H1 (cell line): ENCODE results near the gene AGPAT2. TPM values are rescaled to one million over a fixed set of nuclear protein-coding genes. Genes with fewer than 3 reads are reported as not detected.
A peak's percentile ranks its signal among the peaks of the same experiment; 100 is the strongest.

ENCODE experiments used
- CTCF ChIA-PET: fragments of 300-600 bp; sonication (Branson Sonifier 250); formaldehyde crosslinking; loops from one replicate; lab custom pipeline; 2021; ENCODE audit not compliant: partially characterized antibody; lab: Charles Lee
- POLR2A ChIA-PET: fragments of 300-600 bp; sonication (Branson Sonifier 250); formaldehyde crosslinking; loops from one replicate; lab custom pipeline; 2021; ENCODE audit warnings: inconsistent platforms; ENCODE audit not compliant: partially characterized antibody; lab: Charles Lee
- DNase-seq, 2 experiments: peaks; one replicate each; pipeline versions ENCODE4 v3.0.0 to v3.0.0-alpha.2; 2010 to 2022; ENCODE audit warnings: low spot score in 2 of 2, low read depth in 1 of 2, mixed read lengths in 1 of 2
- FAIRE-seq: peaks from 2 replicates; lab custom pipeline; 2011; peaks lifted over from hg19 to GRCh38; lab: Jason Lieb, UNC
- H2AFZ ChIP-seq: 2 replicates; pipeline ENCODE4 v1.8.1; 2012; ENCODE audit warnings: low read length, inconsistent platforms
- H2AK5ac ChIP-seq: 2 replicates; pipeline ENCODE4 v1.6.1; 2013; ENCODE audit warnings: low read depth, low read length
- H2BK120ac ChIP-seq: replicated peaks from 2 replicates; pipeline ENCODE3; 2013; ENCODE audit warnings: low read depth, low read length, inconsistent platforms
- H2BK12ac ChIP-seq: 2 replicates; pipeline ENCODE4 v1.6.1; 2013; ENCODE audit warnings: low read depth, low read length
- H2BK15ac ChIP-seq: 2 replicates; pipeline ENCODE4 v1.6.1; 2013; ENCODE audit warnings: low read length
- H2BK20ac ChIP-seq: 2 replicates; pipeline ENCODE4 v1.6.1; 2013; ENCODE audit warnings: low read length
- H2BK5ac ChIP-seq: 2 replicates; pipeline ENCODE4 v1.6.1; 2013; ENCODE audit warnings: low read depth, low read length
- H3K14ac ChIP-seq: 2 replicates; pipeline ENCODE4 v1.6.1; 2013; ENCODE audit warnings: inconsistent platforms; ENCODE audit not compliant: insufficient read length
- H3K18ac ChIP-seq: 2 replicates; pipeline ENCODE4 v1.6.1; 2013; ENCODE audit warnings: low read length; ENCODE audit errors: extremely low read depth
- H3K23ac ChIP-seq: 2 replicates; pipeline ENCODE4 v1.6.1; 2013; ENCODE audit warnings: inconsistent platforms; ENCODE audit not compliant: insufficient read length
- H3K23me2 ChIP-seq: 2 replicates; pipeline ENCODE4 v1.6.1; 2013; ENCODE audit warnings: low read depth, low read length
- H3K27ac ChIP-seq: 2 replicates; pipeline ENCODE4 v1.6.1; 2011; ENCODE audit warnings: low read depth, low read length, inconsistent platforms
- H3K27me3 ChIP-seq, 4 experiments: replicated peaks in 1 of 4; 1 replicate in 1 of 4; 2 replicates in 3 of 4; pipeline versions ENCODE4 v1.6.1 to v1.8.1; 2011 to 2013; ENCODE audit warnings: low read length in 3 of 4, mild to moderate bottlenecking in 3 of 4, inconsistent platforms in 2 of 4, mixed read lengths in 2 of 4, moderate library complexity in 1 of 4; ENCODE audit not compliant: control insufficient read depth in 3 of 4, insufficient read depth in 3 of 4; ENCODE audit errors: extremely low read depth in 1 of 4
- H3K36me3 ChIP-seq, 4 experiments: 2 replicates each; pipeline versions ENCODE4 v1.6.1 to v1.8.1; 2011 to 2013; ENCODE audit warnings: mild to moderate bottlenecking in 4 of 4, low read length in 3 of 4, moderate library complexity in 2 of 4, control low read depth in 1 of 4, inconsistent platforms in 1 of 4; ENCODE audit not compliant: insufficient read depth in 4 of 4, control insufficient read depth in 2 of 4
- H3K4ac ChIP-seq: replicated peaks from 2 replicates; pipeline ENCODE3; 2013; ENCODE audit warnings: low read length, low read depth, mixed read lengths, inconsistent platforms; ENCODE audit not compliant: insufficient read length
- H3K4me1 ChIP-seq, 4 experiments: replicated peaks in 1 of 4; 1 replicate in 1 of 4; 2 replicates in 3 of 4; pipeline versions ENCODE4 v1.6.1 to v1.8.1; 2011 to 2013; ENCODE audit warnings: low read length in 3 of 4, inconsistent platforms in 2 of 4, mixed read lengths in 1 of 4; ENCODE audit not compliant: insufficient read depth in 4 of 4, control insufficient read depth in 3 of 4
- H3K4me2 ChIP-seq, 2 experiments: 2 replicates each; pipeline versions ENCODE4 v1.6.1 to v1.8.1; 2011 to 2013; ENCODE audit warnings: low read depth in 2 of 2, low read length in 2 of 2, control low read depth in 1 of 2, inconsistent platforms in 1 of 2, mild to moderate bottlenecking in 1 of 2; ENCODE audit not compliant: insufficient read depth in 1 of 2
- H3K4me3 ChIP-seq, 4 experiments: fragments of 200-600, 300-600 bp in 1 of 4; sonication (generic), shearing (Covaris generic), sonication (Bioruptor Twin) in 1 of 4; 2 replicates each; pipeline versions ENCODE4 v1.5.1 to v1.8.1; 2011 to 2016; ENCODE audit warnings: low read length in 4 of 4, low read depth in 3 of 4, control low read depth in 2 of 4, inconsistent platforms in 2 of 4, mild to moderate bottlenecking in 2 of 4, mixed read lengths in 1 of 4, moderate library complexity in 1 of 4; ENCODE audit not compliant: insufficient read depth in 2 of 4; ENCODE audit errors: extremely low read depth in 1 of 4
- H3K56ac ChIP-seq: replicated peaks from 2 replicates; pipeline ENCODE3; 2013; ENCODE audit warnings: low read depth, mild to moderate bottlenecking, mixed read lengths, low read length, inconsistent platforms; ENCODE audit not compliant: insufficient read length
- H3K79me1 ChIP-seq: 2 replicates; pipeline ENCODE4 v1.6.1; 2013; ENCODE audit warnings: low read depth, low read length, control low read depth
- H3K79me2 ChIP-seq, 2 experiments: 2 replicates each; pipeline versions ENCODE4 v1.6.1 to v1.8.1; 2012 to 2013; ENCODE audit warnings: low read length in 2 of 2, mild to moderate bottlenecking in 2 of 2, inconsistent platforms in 1 of 2; ENCODE audit not compliant: insufficient read depth in 2 of 2, control insufficient read depth in 1 of 2
- H3K9ac ChIP-seq, 4 experiments: replicated peaks in 1 of 4; 1 replicate in 1 of 4; 2 replicates in 3 of 4; pipeline versions ENCODE4 v1.6.1 to v1.8.1; 2011 to 2013; ENCODE audit warnings: low read depth in 3 of 4, low read length in 3 of 4, control low read depth in 2 of 4, mild to moderate bottlenecking in 2 of 4, moderate library complexity in 2 of 4, inconsistent platforms in 1 of 4; ENCODE audit errors: extremely low read depth in 1 of 4
- H3K9me3 ChIP-seq, 2 experiments: 2 replicates each; pipeline versions ENCODE4 v1.6.1 to v1.8.1; 2012 to 2013; ENCODE audit warnings: mild to moderate bottlenecking in 2 of 2, moderate library complexity in 2 of 2, control low read depth in 1 of 2, inconsistent platforms in 1 of 2, low read depth in 1 of 2, low read length in 1 of 2, mixed read lengths in 1 of 2; ENCODE audit not compliant: insufficient read depth in 2 of 2
- H4K20me1 ChIP-seq, 2 experiments: replicated peaks in 1 of 2; 2 replicates each; pipeline versions ENCODE3 to v1.8.1; 2011 to 2013; ENCODE audit warnings: inconsistent platforms in 2 of 2, low read length in 2 of 2, mild to moderate bottlenecking in 1 of 2; ENCODE audit not compliant: insufficient read depth in 2 of 2, control insufficient read depth in 1 of 2
- H4K5ac ChIP-seq: 2 replicates; pipeline ENCODE4 v1.6.1; 2013; ENCODE audit warnings: low read length, low read depth, mixed read lengths, inconsistent platforms; ENCODE audit not compliant: insufficient read length
- H4K8ac ChIP-seq: 2 replicates; pipeline ENCODE4 v1.8.0; 2013; ENCODE audit warnings: mild to moderate bottlenecking, moderate library complexity, low read length, inconsistent platforms; ENCODE audit not compliant: insufficient read depth; ENCODE audit errors: extremely low read depth
- H4K91ac ChIP-seq: replicated peaks from 2 replicates; pipeline ENCODE3; 2013; ENCODE audit warnings: low read length, mixed read lengths, inconsistent platforms; ENCODE audit not compliant: insufficient read length
- KDM4A ChIP-seq: IDR thresholded peaks from one replicate; pipeline ENCODE4 v1.7.1; 2012; ENCODE audit warnings: low read depth, mild to moderate bottlenecking, moderate library complexity, low read length, inconsistent platforms; ENCODE audit not compliant: severe bottlenecking
- NRF1 ChIP-seq: IDR thresholded peaks from 2 replicates; pipeline ENCODE4 v1.6.1; 2011; ENCODE audit warnings: mild to moderate bottlenecking, low read depth, low read length, improper control_type of control experiment
- POLR2A ChIP-seq, 2 experiments: IDR thresholded peaks; 1 replicate in 1 of 2; 2 replicates in 1 of 2; pipeline ENCODE4 v1.6.1; 2011; ENCODE audit warnings: low read depth in 2 of 2, low read length in 2 of 2, mild to moderate bottlenecking in 2 of 2; ENCODE audit errors: control extremely low read depth in 1 of 2
- POLR2AphosphoS5 ChIP-seq: IDR thresholded peaks from 2 replicates; pipeline ENCODE4 v1.6.1; 2011; ENCODE audit warnings: low read depth, low read length
- SAP30 ChIP-seq: fragments of 300-600 bp; sonication (generic); IDR thresholded peaks from 2 replicates; pipeline ENCODE4 v1.7.1; 2012; ENCODE audit warnings: low read length, moderate library complexity, mild to moderate bottlenecking, inconsistent platforms; ENCODE audit not compliant: insufficient read depth, insufficient replicate concordance
- SIX5 ChIP-seq: IDR thresholded peaks from 2 replicates; pipeline ENCODE4 v1.6.1; 2011; ENCODE audit warnings: mild to moderate bottlenecking, low read depth, low read length
- SP2 ChIP-seq: IDR thresholded peaks from 2 replicates; pipeline ENCODE4 v1.6.1; 2012; ENCODE audit warnings: mild to moderate bottlenecking, low read length, inconsistent platforms
- SUZ12 ChIP-seq: fragments of 200-600 bp; sonication (generic); IDR thresholded peaks from 2 replicates; pipeline ENCODE4 v1.6.1; 2012; ENCODE audit warnings: mild to moderate bottlenecking, inconsistent platforms, low read length, moderate library complexity, mixed read lengths
- TAF1 ChIP-seq: IDR thresholded peaks from 2 replicates; pipeline ENCODE4 v1.6.1; 2011; ENCODE audit warnings: mild to moderate bottlenecking, low read depth, low read length
- TBP ChIP-seq: IDR thresholded peaks from 2 replicates; pipeline ENCODE4 v1.6.1; 2011; ENCODE audit warnings: low read depth, low read length, improper control_type of control experiment
- YY1 ChIP-seq: IDR thresholded peaks from 2 replicates; pipeline ENCODE4 v1.6.1; 2011; ENCODE audit warnings: low read depth, mild to moderate bottlenecking, low read length
- WGBS, 2 experiments: shearing (Covaris generic) in 1 of 2; methylation state at CpG; one replicate each; pipeline versions ENCODE4 v1.1.6 to v1.1.7; 2013 to 2015; ENCODE audit warnings: low lambda C conversion rate in 2 of 2, mixed read lengths in 2 of 2, inconsistent platforms in 1 of 2, low coverage in 1 of 2, missing lambda C conversion rate in 1 of 2; ENCODE audit not compliant: insufficient replicate concordance in 2 of 2, insufficient coverage in 1 of 2, insufficient read length in 1 of 2; ENCODE audit errors: extremely low coverage in 1 of 2, missing lambda C conversion rate in 1 of 2; 5-methylcytosine and 5-hydroxymethylcytosine counted together
- polyA plus RNA-seq, 7 experiments: library from polyadenylated mRNA; depleted of rRNA in 3 of 7; stranded (reverse) in 5 of 7; unstranded in 2 of 7; fragments of >200 nt in 5 of 7; fragments of 200-250 nt in 2 of 7; gene quantifications; 1 replicate in 5 of 7; 2 replicates in 1 of 7; 4 replicates in 1 of 7; pipeline versions ENCODE4 v1.2.1 to v1.2.3, GENCODE V29; 2011 to 2013; ENCODE audit warnings: missing spikeins in 2 of 7, mixed read lengths in 2 of 7
- total RNA-seq: library from RNA; stranded (reverse); fragmentation: NEBNext Ultra II Directional; extraction: Animal tissue kit (Norgen Biotek cat#: 25700); gene quantifications from 2 replicates; pipeline ENCODE4 v1.2.1, GENCODE V29; 2021

The AGPAT2 gene
- total and polyA plus RNA-seq, 2 of the 8 experiments (the other 6 are each of a cell fraction or from before 2014, with no cell fraction given): 31.6 to 37.6 TPM

DNA sequence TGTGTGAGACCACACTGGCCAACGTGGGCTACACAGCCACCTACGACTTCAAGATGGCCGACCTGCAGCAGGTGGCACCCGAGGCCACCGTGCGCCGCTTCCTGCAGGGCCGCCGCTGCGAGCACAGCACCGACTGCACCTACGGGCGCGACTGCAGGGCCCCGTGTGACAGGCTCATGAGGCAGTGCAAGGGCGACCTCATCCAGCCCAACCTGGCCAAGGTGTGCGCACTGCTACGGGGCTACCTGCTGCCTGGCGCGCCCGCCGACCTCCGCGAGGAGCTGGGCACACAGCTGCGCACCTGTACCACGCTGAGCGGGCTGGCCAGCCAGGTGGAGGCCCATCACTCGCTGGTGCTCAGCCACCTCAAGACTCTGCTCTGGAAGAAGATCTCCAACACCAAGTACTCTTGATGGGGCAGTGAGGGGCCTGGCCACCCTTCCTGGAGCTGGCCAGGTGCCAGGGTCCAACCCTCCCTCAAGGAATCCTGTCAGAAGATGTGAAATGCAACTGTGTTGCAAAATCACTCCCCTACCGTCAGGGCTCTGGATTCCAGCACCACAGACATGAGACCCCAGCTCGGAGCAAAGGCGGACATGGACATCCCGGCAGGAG is 36.2 kb upstream of the AGPAT2 start:
- Histone ChIP-seq H3K9me3 (no peaks in the 10 kb centered on the region), H4K8ac (peak overlapping the region; percentile 14; the same call in 1 of the 2 replicates), H2BK20ac (no peak overlapping the region), H3K27me3 (no peaks in the 10 kb centered on the region), H2BK12ac (no peak overlapping the region), H3K18ac (no peak overlapping the region), H3K56ac (no peak overlapping the region), H3K36me3 (peaks cover 19 to 49% (median 35%) of the 10 kb centered on the region in 4 experiments), H4K91ac (no peak overlapping the region), H4K20me1 (peaks cover 30 to 48% of the 10 kb centered on the region in 2 experiments), H3K9ac (no peak overlapping the region), H2BK120ac (no peak overlapping the region), H3K14ac (no peak overlapping the region), H3K4me3 (no peak overlapping the region), H3K4me2 (no peak overlapping the region), H3K23me2 (peaks cover 10% of the 10 kb centered on the region; the same call in 1 of the 2 replicates), H4K5ac (no peak overlapping the region), H3K27ac (no peak overlapping the region), H3K79me1 (peaks cover 7% of the 10 kb centered on the region), H3K79me2 (peaks cover 8 to 26% of the 10 kb centered on the region in 2 experiments), H3K23ac (no peak overlapping the region), H2AK5ac (no peak overlapping the region), H3K4ac (no peak overlapping the region), H2AFZ (no peak overlapping the region), H2BK15ac (no peak overlapping the region), H3K4me1 (peaks cover 3 to 22% (median 4%) of the 10 kb centered on the region in 4 experiments), H2BK5ac (peak overlapping the region; percentile 24; the same call in 1 of the 2 replicates)
- FAIRE-seq (no peak), DNase-seq (no peak)
- WGBS, 2 experiments: 89% methylated on average over 32 of the region's 32 CpGs; no CpG with 5 or more reads in 1 of the 2 experiments
- 0 out of 2 replicates have a peak, but pooled peaks have one; percentile 26 for TF ChIP-seq YY1
- TF ChIP-seq TAF1: no peak
- TF ChIP-seq NRF1: no peak
- peak in 1 of 2 experiments; percentile 42; a peak in 2 of 3 replicates for TF ChIP-seq POLR2A (IDR thresholded peaks at IDR 0.05; ENCODE audit: control extremely low read depth in 1 of 2, low read depth in 2 of 2, low read length in 2 of 2)
- peak; percentile 70 for TF ChIP-seq POLR2AphosphoS5
- no peak for TF ChIP-seq TBP
- TF ChIP-seq SIX5: no peak
- no peak for TF ChIP-seq SUZ12
- no peak for TF ChIP-seq SAP30
- no peak for TF ChIP-seq SP2
- no peak for TF ChIP-seq KDM4A
- ChIA-PET CTCF (interaction anchor here (1.9 kb wide), 1 partner anchor 10 kb away, joined by 5 read pairs; the partner anchor contains the start of gene DIPK1B), POLR2A (interaction anchor here (0.6 to 4.3 kb wide), 8 partner anchors 10 to 125 kb away, joined by 3 to 46 read pairs (median 3); partner anchors contain the start of gene DIPK1B)
